GM18499 (cell line): ENCODE data around the gene ZNF700.
"Not testable (repeated sequence)": the region's sequence is repeated elsewhere in the genome, so short reads cannot be mapped to it uniquely, and the experiment has no call there.

Experiments used
- ATAC-seq: cut with Tn5 transposase; IDR thresholded peaks from one replicate; pipeline ENCODE4 v1.9.1; 2021; ENCODE audit warnings: moderate number of reproducible peaks; ENCODE audit not compliant: insufficient read depth, unreplicated experiment

The ZNF700 gene

DNA sequence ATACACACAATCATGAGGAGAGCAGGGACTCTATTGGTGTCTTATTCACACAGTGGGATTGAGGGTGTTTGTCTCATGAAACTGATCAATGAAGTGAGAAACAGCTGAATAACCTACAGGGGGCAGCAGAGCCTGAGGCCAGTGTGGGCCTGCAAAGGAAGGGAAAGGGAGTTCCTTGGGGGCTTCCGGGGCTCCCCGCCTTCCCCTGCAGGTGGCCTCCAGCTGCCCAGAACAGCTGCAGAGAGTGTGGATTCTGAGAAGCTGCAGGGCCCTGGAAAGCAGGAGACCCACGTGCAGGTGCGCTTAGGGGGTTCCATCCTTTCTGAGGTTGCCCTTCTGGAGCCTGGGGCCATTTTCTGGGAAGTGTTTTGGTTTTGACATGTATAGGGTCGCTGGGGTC lies 60.1 kb downstream of the ZNF700 start:
- no peak for ATAC-seq

DNA sequence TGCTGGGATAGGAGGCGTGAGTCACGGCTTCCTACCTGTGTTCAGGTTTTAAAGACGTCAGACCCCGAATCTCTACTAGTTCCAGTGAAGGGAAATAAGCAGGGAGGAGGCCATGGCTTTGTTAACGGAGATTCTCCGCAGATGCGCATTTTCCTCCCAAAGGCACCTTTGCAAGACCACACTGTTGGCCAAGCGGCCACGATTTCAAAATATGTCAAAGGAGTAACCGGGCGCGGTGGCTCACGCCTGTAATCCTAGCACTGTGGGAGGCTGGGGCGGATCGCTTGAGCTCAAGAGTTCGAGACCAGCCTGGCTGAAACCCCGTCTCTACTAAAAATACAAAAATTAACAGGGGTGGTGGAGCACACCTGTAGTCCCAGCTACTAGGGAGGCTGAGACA lies 61.8 kb downstream of the ZNF700 start:
- no peak for ATAC-seq

DNA sequence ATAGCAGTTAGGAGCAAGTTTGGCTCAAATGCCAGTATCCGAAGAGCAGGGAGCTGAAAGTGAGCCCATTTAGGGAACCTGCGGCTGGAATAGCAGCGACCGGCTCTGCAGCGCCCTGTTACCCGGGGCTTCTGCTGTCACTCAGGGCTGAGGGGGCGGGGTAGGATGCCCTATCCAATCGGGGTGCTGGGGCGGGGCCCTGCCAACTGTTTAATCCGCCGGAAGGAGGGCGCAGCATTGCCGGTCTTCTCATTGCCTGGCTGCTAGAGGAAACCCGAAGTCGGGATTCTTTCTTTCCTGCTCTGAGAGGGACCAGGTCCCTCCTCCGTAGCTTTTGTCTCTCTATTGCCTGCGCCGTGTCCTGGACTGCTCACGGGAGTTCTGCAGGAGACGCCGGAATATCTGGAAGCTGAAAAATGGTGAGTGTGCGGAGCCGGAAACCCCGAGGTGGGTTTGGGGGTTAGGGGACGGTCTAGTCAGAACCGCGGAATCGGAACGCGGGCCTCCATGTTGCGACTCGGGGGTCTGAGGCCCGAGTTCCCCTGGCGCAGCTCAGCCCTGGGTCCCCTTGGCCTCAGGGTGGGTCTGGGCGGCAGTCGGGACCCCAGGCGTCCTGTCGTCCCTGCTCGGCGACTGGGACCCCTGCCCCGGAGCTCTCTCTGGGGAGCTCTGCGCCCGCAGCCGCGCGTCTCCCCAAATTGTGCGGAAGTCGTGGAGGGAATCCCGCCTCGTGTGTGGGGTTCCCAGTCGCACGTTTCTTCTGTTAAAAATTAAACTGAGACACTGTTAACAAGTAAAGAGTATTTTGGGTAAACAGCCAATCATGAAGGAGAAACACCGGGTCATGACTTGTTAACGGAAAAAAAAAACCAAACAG lies 62.7 kb downstream of the ZNF700 start:
- no peak for ATAC-seq

DNA sequence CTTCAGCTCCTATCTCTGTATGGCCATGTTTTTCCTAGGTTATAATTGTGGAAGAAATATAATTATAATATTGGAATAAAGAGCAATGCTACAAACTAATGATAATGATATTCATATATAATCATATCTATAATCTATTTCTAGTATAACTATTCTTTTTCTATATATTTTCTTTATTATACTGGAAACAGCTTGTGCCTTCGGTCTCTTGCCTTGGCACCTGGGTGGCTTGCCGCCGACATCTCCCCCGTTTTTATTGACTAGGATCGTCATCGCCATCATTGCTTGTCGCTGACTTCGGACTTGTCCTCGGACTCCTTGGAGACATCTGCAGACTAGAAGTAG lies 64.2 kb downstream of the ZNF700 start:
- ATAC-seq: no peak

DNA sequence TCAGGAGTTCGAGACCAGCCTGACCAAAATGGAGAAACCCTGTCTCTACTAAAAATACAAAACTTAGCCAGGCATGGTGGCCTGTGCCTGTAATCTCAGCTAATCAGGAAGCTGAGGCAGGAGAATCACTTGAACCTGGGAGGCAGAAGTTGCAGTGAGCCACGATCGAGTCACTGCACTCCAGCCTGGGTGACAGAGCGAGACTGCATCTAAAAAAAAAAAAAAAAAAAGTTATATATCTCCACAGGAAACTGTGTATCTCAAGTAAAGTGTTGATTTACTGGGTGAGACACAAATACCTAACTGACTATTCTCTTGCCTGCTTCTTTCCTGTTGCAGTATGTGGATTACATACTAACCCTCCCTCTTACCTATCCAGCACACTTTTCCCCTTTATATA lies 67.0 kb downstream of the ZNF700 start:
- not testable (repeated sequence) for ATAC-seq

DNA sequence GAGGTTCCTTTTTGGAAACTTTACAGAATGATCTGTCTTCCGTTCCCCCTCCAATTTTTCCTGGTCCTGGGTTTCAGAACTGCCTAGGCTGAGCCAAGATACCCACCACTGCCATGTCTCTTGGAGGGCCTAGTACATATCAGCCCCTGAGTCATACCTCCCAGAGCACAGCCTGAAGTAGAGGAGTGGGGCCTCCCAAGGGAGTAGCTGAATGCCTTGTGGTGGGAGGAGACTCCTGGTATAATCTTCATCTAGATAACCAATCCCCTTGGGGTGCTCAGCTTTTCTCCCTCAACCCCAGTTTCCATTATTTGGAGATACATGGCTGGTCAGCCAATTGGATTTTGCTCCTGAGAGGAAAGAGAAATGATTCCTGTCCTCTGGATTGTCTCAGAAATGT lies 70.3 kb downstream of the ZNF700 start:
- ATAC-seq: no peak
